Measurements from ENCODE around the gene CALM1.

GRCh38 chr14:90382491-90383125 is 14.2 kb upstream of the CALM1 start:
- no peak; the same call in 1 of the 2 replicates for TF ChIP-seq POLR2A (IDR thresholded peaks at IDR 0.05; ENCODE audit: low read depth, low read length)
- no peak for TF ChIP-seq POLR2AphosphoS5 (IDR thresholded peaks at IDR 0.05; ENCODE audit: low read depth, low read length)
- TF ChIP-seq TAF1 (IDR thresholded peaks at IDR 0.05; ENCODE audit: borderline replicate concordance, low read depth, low read length), result peak; percentile 34; the same call in 1 of the 2 replicates

Data from GM12892 (cell line).